ENCODE data around the gene GNAS.

DNA sequence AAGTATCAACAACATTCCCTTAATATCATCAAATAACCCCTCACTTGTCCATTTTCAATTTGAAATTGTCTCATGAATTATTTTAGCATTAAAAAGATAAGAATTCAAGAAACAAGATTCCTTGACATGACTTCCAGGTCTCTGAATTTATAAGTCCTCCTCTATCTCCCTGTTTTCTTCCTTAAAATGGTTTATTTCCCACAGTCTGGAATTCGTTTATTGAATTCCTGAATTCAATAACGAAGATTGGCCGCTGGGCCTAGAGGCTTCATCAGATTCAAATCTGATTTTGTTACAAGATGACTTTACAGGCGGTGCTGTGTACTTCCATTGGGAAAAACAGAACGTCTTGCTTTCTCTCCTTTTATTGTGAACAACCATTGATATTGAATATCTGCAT lies 79.7 kb downstream of the GNAS start:
- TF ChIP-seq, protein P1, sequence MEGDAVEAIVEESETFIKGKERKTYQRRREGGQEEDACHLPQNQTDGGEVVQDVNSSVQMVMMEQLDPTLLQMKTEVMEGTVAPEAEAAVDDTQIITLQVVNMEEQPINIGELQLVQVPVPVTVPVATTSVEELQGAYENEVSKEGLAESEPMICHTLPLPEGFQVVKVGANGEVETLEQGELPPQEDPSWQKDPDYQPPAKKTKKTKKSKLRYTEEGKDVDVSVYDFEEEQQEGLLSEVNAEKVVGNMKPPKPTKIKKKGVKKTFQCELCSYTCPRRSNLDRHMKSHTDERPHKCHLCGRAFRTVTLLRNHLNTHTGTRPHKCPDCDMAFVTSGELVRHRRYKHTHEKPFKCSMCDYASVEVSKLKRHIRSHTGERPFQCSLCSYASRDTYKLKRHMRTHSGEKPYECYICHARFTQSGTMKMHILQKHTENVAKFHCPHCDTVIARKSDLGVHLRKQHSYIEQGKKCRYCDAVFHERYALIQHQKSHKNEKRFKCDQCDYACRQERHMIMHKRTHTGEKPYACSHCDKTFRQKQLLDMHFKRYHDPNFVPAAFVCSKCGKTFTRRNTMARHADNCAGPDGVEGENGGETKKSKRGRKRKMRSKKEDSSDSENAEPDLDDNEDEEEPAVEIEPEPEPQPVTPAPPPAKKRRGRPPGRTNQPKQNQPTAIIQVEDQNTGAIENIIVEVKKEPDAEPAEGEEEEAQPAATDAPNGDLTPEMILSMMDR (IDR thresholded peaks at IDR 0.05 in 4 of 5, conservative IDR thresholded peaks at IDR 0.05 in 1 of 5): no peak
- TF ChIP-seq POLR2A (IDR thresholded peaks at IDR 0.05): no peak
